Kidney capillary endothelial cell (primary cell): ENCODE data around the gene TIGAR.

ENCODE experiments used
- DNase-seq: peaks from one replicate; pipeline ENCODE4 v3.0.0-alpha.2; 2018; ENCODE audit warnings: low spot score

TIGAR gene

DNA sequence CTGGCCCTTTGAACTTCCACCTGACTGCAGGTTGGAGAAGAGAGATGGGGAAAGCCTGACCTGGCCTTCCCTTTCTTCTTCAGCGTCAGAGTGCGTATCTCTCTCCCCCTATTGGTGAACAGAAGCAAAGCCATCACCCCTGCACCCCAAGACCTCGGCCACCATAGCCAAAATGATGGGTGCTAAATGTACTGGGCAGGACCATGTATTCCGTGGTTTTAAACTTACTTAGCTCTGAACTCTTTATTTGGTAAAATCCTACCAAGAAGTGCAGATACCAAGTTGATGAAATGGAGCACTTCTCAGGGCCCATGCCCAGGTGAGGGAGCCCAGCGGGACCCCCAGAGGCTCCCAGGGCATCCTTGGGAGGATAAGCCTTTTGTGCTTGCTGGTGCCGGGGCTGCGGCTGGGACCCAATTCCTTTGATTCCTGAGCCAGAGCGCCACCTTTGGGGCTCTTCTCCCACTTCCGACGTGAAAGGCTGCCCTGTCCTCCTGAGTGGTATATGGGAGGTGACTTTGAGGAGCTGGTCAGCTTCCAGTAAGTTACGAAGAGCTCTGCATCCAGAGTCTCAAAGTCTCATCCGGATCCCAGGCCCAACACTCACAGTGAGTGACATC, 38.0 kb upstream of the TIGAR start:
- no peak for DNase-seq

DNA sequence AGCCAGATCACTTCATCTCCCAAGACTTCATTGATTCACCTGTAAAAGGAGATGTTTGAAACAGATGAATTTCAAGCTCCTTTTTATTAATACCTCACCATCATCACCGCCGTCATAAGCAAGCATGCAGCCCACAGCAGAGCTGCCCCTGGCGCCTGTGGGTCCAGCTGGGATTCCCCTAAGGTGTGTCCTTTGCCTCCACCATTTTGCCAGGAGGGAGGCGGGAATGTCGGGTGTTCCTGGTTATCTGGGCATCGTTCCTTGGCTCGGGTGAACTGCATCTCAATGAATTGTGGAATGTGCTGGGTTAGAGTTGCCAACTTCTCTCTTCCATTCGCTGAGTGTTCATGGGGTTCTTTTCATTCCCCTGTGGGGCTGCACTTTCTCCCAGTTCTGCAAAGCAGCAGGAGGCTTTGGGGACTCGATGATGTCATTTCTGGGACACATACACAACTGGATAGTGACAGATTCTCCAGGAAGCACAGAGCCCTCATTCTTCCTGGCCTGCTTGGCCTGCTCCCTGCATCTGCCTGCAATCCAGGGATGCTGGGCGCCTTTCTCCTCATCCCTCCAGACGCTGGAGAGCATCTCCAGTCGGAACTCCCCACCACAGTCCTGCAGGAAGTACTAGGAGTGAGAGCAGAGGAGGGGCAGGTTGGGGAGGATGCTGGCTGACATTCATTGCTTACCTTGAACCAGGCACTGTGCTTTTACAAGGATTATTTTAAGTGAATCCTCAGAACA, 37.3 kb upstream of the TIGAR start:
- no peak for DNase-seq

DNA sequence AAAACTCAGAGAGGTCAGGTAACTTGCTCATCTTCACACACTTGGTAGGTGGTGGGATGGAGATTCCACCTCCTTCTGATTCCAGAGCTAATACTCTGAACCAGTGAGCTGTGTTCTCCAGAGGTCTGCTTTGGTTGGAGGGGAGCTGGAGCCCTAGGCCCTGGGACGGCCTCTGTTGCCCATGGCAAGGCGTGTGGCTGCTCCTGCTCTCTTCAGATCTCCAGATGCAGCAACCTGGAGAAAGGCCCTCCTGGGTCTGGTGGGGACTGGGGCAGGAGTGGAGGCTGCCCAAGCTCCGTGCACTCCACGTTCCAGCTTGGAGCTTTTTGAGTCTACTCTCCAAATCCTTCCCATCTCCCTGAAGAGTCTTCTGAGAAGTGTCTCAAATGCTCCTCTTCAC, 36.7 kb upstream of the TIGAR start:
- DNase-seq: no peak

DNA sequence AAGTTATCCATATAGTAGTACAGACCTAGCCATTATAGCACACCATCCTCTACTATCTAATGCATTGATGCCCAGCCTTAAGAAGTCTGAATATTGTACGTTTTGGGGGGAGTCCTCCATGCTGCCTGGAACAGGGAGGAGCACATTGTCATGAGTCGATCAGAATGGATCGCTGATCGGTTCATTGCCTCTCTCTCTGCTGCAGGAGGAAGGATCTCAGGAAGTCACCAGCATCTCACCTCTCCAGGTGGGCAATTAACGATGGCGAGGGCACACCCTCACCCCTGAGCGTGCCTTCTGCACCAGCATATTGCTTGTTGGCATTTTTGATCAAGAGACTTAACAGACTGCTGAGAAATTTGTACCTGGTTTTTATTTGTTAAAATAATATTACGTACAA, 35.9 kb upstream of the TIGAR start:
- no peak for DNase-seq

DNA sequence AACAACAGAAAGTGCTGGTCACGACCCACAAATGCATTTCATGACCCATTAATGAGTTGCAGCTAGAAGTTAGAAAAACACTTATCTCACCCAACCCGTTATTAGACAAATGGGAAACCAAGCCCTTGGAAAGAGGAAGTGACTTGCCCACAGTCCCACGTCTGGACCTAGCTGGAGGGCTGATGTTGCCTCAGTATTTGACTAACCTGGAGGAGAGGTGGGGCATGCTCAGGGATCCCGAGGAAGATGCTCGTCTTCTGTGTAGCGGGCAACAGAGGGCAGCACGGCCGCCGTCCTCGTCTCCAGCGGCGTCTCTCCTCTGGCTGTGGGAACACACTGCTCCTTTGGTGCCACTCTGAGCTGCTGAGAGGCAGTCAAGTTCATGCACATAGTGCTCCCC, 34.8 kb upstream of the TIGAR start:
- no peak for DNase-seq

DNA sequence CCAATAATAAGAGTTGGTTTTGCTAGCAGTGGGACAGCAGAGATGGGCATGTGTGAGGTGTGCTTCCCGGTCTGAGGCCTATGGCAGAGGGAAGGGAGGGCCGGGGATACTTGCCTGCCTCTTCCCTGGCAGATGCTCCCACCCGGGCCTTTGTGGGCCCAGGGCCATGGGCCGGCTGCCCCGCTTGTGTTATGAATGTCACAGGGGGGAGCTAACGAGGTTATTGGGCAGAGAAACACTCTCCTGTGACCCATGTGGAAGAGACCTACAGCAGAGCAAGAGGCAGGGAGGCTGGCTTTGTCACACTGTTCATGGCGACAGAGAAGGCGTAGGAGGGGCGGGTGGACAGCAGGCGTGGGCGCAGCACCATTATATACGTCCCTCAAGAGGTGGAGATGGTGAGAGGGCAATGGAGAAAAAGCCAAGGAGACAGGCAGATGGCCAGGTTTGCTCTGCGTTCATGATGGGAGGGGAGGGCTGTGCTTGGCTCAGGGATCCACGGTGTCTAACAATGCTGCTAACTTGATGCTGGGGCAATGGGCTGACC, 34.2 kb upstream of the TIGAR start:
- no peak for DNase-seq

DNA sequence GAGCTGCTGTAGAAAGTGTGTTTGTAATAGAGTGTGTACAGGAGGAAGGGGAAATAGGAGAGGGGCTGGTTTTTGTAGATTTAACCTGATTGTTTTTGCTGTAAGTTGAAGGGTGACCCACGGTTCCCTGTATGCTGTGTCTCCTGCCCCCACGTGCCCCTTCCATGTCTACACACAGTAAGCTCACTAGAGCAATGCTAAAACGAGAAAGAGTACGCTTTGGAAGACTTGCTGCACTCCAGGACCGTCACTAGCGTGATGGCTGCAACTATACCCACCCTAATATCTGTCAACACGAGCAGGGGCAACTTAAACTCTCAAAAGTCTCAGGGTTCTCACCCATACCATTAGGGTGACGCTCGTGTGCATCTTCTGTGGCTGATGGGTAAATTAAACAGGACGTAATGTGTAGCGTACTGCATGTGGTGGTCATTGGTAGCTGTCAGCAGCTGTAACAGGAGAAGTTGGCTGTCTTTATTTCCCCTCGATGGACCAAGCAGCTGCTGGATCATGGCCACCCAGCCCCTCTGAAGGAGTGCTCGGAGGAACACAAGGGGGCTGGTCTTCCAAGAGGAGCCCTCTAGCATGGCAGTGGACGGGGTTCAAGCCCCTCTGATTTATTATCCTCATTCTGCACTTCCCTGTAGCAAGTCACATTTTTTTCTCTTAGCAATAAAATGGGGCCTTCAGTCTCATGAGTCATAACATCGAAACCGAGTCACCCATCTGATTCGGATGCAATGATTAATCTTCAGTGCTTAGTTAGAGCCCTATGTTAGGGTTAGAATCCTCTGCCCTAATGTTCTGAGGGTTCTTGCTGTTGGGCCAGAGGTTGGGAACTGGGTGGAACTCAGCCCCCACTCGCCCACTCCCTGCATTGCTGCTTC, 33.4 kb upstream of the TIGAR start:
- DNase-seq: no peak

DNA sequence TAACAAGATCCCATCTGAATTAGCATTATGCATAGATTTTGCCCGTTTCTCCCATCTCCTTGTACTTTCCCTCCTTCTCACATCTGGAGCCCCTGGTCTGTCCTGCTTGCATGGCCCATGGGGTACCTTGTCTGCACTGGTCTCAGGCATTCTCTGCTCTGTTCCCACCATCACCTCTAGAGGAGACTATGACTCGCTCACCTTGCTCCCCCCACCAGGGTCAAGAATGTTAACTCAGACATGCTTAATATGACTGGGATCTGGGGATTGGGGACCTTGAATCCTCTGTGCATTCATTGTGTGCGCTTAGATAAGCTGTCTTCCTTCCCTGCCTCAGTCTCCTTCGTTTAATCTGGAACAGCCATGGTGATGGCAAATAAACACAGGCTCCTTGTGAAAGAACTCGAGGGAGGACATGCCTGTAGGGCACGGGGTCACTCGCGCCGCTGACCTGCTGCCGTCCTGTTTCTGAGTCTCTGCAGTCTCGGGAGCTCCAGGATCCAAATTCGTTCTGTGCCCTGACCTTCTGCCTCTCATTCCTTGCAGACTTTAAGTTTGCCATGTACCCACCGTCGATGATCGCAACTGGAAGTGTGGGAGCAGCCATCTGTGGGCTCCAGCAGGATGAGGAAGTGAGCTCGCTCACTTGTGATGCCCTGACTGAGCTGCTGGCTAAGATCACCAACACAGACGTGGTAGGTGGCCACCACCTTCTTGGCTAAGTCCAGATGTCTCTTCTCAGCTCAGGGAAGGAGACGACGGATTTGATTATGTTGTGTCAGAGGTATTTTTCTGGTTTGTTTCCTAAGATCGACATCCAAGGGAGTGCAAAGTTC, 32.5 kb upstream of the TIGAR start:
- no peak for DNase-seq

DNA sequence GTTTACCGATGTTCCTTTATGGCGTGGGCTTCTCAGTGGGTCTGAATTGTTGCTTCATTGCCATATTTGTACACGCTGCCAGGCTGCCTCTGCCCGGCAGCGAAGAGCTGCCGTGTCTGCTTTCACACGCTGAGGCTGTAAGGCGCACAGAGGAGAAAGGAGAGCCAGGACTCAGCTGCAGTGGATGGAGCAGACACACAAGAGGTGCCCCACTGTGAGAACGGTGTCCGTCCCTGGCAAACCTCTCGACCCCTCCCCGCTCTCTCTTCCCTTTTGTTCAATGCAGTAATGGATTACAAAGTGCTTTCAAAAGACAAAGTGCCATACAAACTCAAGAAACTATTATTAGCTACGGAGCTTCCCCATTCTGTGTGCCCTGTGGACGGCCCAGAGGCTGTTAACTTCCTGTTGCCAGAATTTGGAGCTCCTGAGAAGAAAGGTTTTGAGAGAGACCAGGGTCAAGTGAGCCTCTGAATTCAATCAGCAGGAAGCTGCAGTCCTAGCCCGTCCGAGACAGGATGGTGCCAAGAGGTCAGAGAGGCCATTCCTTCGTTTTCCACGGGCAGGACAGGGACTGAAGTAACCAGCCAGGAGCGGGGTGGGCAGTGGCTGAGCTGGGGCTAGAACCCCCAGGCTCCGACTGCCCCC, 31.7 kb upstream of the TIGAR start:
- DNase-seq: no peak

DNA sequence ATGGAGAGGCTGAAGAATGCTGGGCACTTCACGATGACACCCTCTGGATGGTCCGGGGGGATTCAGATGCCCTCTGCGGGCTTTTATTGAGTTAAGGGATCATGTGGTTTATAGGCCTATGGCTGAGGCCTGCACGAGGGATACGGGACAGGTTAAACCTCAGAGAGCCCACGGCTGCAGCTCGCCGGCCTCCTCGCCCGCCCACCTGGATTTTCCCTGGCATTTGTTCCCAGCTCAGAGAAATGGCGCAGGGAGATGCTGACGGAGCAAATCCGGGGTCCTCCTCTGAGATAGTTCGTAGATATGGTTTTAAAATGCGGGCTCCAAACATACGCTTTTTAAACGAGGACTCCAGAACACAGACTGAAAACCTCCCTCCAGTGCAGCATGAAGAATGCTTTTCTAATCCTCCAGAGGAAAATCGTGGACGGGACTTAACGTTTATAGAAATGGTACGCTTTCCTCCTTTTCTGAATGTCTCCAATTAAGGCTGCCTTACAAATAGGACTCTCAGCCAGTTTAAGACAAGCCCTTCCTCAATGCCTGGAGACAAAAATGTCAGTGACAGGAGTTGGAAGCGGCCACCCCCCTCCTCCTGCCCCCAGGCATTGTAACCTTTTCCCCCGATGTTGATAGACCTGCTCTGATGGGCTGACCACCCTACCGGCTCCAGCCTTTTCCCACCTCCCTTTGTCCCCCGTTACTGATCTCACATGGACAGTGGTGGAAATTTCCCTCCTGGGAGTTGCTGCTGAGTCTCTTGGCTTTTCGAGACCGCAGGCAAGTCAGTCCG, 30.8 kb upstream of the TIGAR start:
- no peak for DNase-seq

DNA sequence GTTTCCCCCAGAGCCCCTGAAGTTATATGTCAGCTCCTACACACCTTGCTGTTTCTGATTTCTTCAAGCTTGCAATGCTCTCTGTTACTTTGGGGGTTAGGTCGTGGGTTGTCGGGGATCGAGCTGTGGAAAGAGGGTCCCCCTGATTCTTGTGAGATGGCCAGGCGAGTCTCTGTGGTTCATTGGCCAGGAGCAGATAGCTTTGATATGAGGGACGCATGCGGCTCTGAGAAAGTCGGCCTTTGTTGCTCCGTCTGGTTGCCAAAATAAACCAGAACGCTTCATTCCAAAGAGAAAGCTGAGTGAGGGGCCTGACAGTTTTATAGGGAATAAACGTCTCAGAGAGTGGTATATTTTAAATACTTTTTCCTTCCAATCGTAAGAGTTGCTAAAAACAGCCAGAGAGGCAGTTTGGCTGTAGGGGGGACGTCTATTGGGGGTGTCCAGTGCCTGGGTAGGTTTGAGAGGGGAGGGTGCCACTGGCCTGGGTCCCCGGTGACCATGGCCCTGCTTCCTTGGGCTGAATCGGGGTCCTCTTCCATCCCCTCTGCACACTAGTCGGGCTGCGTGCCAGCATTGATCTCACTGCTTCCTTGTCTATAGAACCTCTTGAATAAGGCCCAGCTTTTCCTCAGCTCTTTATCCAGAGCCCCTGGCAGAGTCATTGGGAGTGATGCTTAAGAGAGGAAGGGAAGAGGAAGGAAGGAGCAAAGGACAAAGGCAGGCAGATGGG, 28.5 kb upstream of the TIGAR start:
- DNase-seq: no peak

DNA sequence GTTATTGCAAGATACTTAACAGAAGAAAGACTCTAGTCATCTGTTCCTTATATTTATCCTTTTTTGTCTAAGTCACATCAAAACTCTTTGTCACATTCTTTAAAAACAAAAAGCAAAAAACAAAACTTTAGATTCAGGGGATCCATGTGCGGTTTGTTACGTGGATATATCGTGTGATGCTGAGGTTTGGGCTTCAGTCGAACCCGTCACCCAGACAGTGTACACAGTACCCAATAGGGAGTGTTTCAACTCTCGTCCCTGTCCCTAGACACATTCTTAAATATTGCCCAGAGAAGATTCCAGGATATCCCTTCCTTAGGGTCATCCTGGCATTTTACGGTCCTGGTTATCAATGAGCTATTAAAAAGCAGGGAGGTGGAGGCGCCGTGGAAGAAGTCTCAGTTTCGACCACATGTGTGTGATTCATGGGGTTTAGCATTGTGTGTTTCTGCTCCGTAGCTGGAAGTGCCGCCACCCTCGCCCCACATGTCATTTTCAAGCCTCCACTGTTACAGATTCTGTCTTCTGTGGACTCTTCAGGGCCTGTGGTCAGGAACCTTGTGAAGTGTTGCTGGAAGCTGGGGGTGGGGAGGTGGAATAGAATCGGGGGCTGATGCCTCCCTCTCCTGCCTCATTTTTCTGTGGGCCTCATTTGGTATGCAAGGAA, 27.6 kb upstream of the TIGAR start:
- no peak for DNase-seq

DNA sequence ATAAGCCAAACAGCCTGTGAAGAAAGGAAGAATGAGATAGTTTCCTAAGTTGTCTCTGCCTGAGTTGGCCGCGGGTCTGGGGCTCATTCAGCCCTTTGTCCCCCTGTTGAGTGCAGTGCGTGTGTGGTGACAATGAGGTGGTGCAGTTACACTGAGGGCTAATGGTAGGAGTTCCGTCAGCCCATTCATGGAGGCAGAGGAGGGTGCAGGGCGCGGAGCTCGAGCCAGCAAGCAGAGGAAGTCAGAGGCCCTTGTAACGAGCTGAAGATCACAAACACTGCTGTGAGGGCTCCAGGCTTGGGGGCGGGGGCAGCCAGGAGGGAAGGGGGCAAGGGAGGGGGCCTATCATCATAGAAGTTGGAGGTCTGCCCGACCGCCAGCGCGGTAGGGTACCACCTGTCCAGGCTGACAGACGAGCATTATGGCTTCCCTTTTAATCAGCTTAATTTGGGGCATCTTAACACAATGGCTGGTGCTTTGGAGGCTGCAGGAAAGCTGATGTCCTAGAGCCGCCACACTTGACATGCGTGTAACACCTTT, 27.0 kb upstream of the TIGAR start:
- no peak for DNase-seq

DNA sequence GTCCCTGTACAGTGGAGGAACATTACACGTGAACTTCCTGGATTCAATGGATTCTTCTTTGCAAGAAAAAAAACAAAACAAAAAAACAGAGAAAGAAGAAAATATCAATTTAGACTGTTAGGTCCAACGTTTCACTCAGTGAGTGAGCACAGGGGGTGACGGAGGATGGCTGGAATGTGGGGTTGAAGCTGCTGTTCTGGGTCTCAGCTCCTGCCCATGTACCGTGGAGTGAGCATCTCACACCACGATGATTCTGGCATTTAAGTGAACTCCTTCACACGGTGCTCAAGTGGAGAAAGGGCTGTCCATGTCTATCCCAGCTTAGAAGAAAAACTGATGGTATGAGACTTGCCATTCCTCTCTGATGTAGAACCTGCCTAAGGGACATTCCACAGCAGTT, 24.3 kb upstream of the TIGAR start:
- no peak for DNase-seq

DNA sequence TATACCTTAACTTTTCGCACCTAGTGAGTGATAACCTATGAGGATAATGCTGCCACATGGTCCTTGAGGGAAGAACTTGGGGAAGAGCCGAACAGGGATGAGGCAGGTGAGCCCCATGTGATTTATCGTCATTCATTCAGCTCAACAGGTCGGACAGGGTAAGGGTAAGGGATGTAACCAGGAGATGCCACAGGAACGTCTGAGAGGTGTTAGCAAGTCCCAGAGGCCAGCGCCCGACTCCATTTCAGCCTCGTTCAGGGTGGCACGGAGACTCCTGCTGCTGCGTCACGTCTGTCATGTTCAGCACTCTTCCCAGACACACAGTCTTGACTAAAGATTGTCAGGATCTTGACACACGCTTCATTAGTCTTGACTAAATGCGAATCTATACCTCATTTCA, 23.4 kb upstream of the TIGAR start:
- no peak for DNase-seq

DNA sequence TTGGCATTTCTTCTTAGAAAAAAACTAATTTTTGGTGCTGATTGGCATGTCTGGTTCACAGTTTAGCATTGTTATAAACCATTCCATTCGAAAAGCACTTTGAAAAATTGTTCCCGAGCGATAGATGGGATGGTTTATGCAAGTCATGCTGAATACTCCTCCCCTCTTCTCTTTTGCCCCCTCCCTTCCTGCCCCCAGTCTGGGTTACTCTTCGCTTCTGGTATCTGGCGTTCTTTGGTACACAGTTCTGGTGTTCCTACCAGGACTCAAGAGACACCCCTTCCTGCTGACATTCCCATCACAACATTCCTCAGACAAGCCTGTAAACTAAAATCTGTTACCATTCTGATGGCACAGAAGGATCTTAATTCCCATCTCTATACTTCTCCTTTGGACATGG, 20.1 kb upstream of the TIGAR start:
- DNase-seq: no peak

DNA sequence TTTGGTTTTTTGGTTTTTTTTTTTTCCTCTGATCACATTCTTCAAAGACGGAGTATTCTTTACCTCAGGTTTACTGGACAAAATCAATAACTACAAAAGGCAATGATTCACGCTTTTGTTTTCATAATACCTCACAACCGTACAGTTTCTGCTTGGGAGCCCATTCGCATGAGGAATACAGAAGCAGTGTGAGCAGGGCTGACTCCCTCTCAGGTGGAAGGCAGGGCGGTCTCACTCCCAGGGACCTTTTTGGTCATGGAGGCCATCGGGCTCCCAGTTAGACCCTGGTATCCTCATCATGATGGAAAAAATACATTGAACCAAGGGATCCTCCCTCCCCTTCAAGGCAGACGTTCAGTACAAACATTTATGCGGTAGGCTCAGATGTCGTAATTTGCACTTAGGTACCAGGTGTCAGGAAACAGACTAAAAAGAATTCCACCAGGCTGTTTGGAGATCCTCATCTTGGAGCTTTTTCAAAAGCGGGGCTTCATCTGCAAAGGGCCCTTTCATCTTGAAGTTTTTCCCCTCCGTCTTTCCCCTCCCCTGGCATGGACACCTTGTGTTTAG, 19.0 kb upstream of the TIGAR start:
- DNase-seq: no peak

DNA sequence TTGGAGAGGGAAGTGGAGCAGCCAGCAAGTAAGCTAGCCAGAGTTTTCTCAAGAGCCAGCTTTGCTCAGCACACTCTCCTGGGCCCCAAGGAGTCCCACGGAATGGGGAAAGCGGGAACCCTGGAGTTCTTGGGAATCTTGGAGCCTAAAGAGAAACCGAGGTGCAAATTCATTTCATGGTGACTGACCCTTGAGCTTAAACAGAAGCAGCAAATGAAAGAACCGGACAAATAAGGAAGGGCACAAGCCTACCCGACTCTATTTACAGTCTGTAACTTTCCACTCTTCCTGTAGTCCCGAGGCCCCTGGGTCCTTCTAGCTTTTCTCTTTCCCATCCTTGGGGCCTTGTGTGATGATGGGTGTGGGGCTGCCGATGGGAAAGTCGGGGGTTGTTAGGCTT, 18.1 kb upstream of the TIGAR start:
- no peak for DNase-seq

DNA sequence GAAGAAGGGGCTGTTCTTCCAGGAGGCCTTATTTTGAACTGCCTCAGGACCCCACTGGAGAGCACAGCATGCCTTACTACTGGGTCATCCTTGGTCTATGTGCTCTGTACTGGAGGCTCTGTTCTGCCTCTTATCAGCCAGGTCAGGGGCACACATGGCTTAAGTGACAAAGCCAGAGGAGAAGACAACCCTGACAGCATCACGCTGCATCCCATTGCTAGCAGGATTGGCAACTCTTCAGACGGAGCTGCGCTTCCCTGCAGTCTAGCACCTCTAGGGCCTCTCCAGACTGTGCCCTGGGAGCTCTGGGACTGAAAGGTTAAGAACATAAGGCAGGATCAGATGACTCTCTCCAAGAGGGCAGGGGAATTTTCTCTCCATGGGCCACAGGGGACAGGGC, 17.3 kb upstream of the TIGAR start:
- DNase-seq: no peak
